ENCODE measurements around the gene RNU6-1. TPM values are rescaled to one million over a fixed set of nuclear protein-coding genes. Genes with fewer than 3 reads are reported as not detected.

RNU6-1 gene
- total RNA-seq, 4 donors from 2014 or later, result not detected

- 73 to 83% methylated on average over 1 to 2 of the region's 3 CpGs for WGBS, 2 donors
These were observed 36.5 kb downstream of the RNU6-1 start for GRCh38 chr15:67803299-67803698.

GRCh38 chr15:67801926-67802914 lies 37.6 kb downstream of the RNU6-1 start:
- peaks cover 0 to 11% (median 0%) of the 10 kb centered on the region in 3 donors for H3K36me3 ChIP-seq
- no peaks in the 10 kb centered on the region for H3K4me1 ChIP-seq
- no peak overlapping the region for H3K4me3 ChIP-seq
- intact Hi-C loops (cut with DNase I), result no loop called here
- TF ChIP-seq CTCF (IDR thresholded peaks at IDR 0.05), result no peak
- no peak for TF ChIP-seq POLR2A (IDR thresholded peaks at IDR 0.05)
- H3K27ac ChIP-seq, result no peak overlapping the region
- DNase-seq, result no peak
- WGBS, 2 donors, result 83 to 91% methylated on average over 12 to 13 of the region's 19 CpGs
- no peaks in the 10 kb centered on the region for H3K9me3 ChIP-seq
- H3K27me3 ChIP-seq, result no peaks in the 10 kb centered on the region

More at GRCh38 chr15:67803299-67803698, 36.5 kb downstream of the RNU6-1 start:
- DNase-seq, result no peak
- H3K4me3 ChIP-seq, result no peak overlapping the region
- no peak overlapping the region for H3K27ac ChIP-seq
- no peaks in the 10 kb centered on the region for H3K4me1 ChIP-seq
- H3K9me3 ChIP-seq, result no peaks in the 10 kb centered on the region
- peaks cover 0 to 22% (median 4%) of the 10 kb centered on the region in 3 donors for H3K36me3 ChIP-seq
- no peak for TF ChIP-seq CTCF (IDR thresholded peaks at IDR 0.05)
- no peak for TF ChIP-seq POLR2A (IDR thresholded peaks at IDR 0.05)
- H3K27me3 ChIP-seq, result no peaks in the 10 kb centered on the region
- intact Hi-C loops (cut with DNase I), result no loop called here

GRCh38 chr15:67801142-67801541 lies 38.7 kb downstream of the RNU6-1 start:
- no peak overlapping the region for H3K4me3 ChIP-seq
- no peak overlapping the region for H3K27ac ChIP-seq
- WGBS, 2 donors, result 92 to 95% methylated on average over 2 of the region's 2 CpGs

GRCh38 chr15:67799801-67800205 lies 40.0 kb downstream of the RNU6-1 start:
- no peak for TF ChIP-seq POLR2A (IDR thresholded peaks at IDR 0.05)
- TF ChIP-seq CTCF (IDR thresholded peaks at IDR 0.05), result no peak
- DNase-seq, result no peak
- H3K36me3 ChIP-seq, result peaks cover 0 to 2% (median 0%) of the 10 kb centered on the region in 3 donors
- intact Hi-C loops (cut with DNase I), result no loop called here
- no peaks in the 10 kb centered on the region for H3K27me3 ChIP-seq
- peaks cover 0 to 9% (median 0%) of the 10 kb centered on the region in 3 donors for H3K9me3 ChIP-seq
- H3K27ac ChIP-seq, result no peak overlapping the region
- no peak overlapping the region for H3K4me3 ChIP-seq
- H3K4me1 ChIP-seq, result no peaks in the 10 kb centered on the region
- 62 to 82% methylated on average over 2 to 5 of the region's 6 CpGs for WGBS, 2 donors

More at GRCh38 chr15:67801142-67801541, 38.7 kb downstream of the RNU6-1 start:
- intact Hi-C loops (cut with DNase I), result no loop called here
- Histone ChIP-seq H3K9me3 (no peaks in the 10 kb centered on the region), H3K4me1 (no peaks in the 10 kb centered on the region), H3K36me3 (peaks cover 0 to under 1% (median 0%) of the 10 kb centered on the region in 3 donors), H3K27me3 (no peaks in the 10 kb centered on the region)
- TF ChIP-seq POLR2A (IDR thresholded peaks at IDR 0.05), result no peak
- no peak for TF ChIP-seq CTCF (IDR thresholded peaks at IDR 0.05)
- DNase-seq, result no peak
